ENCODE data around the gene TOMM70.
"Not testable (repeated sequence)": the region's sequence is repeated elsewhere in the genome, so short reads cannot be mapped to it uniquely, and the experiment has no call there.

Gene TOMM70

DNA sequence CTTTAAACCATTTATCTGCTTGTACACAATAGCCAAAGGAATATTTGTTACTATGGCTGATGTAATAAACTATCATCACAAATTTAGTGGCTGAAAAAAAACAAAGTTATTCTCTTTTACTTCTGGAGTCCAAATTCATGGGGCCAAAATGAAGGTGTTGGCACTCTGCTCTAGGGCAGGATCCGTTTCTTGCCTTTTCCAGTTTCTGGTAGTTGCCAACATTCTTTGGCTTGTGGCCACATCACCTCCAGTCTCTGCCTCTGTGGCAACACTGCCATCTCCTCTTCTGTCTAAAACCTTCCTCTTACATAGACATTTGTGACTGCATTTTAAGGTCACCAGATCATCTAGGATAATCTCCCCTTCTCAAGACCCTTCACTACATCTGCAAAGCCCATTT is 39.0 kb downstream of the TOMM70 start:
- DNase-seq, result no peak

DNA sequence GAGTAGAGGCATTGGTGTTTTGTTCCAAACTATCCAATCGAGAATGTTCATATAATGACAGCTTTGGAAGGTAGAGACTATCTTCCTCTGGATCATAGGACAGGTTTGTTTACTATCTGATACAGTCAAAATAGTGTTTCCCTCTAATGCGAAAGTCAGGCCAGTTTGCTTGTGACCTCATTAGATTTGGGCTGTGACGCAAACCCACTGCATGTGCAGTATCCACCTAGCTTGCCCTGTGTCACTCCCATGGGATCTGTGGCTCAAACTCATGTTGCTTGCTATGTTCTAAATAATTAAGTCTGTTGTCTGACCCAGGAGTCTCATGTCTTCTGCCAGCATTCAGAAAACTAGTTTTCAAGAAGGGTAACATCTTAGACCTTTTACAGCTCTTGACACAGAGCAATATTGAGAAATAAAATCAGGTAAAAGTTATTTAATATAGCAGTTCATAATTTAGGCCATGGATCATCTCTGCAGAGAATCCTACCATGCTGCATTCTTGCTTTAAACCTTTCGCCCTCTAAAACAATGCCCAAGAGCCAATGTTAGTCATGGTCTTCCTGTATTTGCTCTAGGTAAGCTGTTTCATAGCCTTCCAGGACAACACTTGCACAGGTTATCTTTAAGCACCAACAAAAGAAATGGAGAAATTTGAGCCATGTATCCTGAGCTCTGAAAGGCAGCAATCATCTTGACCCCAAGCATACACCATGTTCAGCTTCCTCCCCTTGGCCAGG is 40.0 kb downstream of the TOMM70 start:
- DNase-seq, result no peak

DNA sequence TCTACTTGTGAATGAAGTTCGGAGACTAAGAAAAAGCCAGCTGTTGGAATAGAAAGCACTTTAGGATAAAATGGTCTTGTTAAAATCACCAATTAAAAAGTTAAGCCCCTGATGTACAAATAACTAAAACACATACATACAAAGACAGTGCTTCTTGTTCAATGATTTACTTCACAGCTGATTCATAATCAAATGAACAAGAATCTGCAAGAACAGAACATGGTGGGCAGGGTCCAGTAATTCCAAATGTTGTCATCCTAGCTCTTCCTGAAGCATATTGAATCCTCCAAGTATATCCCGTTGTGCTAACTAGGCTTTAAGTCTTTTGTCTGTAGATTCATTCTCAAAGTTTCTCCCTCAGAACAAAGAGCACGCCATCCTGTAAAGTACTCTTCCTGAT is 41.9 kb downstream of the TOMM70 start:
- no peak for DNase-seq

DNA sequence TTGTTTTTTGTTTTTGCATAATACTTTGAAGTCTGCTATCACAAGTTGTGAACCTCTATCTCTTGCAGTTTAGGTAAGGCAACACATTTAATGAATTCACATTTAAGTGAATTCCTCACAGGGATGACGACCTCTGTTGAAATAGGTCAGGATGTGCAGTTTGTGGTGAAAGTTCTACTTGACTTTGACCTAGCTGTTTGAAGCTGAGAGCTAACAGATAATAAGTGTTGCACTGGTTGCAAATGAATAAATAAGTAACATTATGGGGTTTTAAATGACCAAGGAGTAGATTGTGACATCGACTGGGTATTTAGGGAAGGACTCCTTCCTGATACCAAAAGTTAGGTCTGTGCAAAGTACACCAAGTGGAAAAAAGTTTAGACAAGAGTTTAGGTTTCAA is 42.5 kb downstream of the TOMM70 start:
- DNase-seq, result no peak

DNA sequence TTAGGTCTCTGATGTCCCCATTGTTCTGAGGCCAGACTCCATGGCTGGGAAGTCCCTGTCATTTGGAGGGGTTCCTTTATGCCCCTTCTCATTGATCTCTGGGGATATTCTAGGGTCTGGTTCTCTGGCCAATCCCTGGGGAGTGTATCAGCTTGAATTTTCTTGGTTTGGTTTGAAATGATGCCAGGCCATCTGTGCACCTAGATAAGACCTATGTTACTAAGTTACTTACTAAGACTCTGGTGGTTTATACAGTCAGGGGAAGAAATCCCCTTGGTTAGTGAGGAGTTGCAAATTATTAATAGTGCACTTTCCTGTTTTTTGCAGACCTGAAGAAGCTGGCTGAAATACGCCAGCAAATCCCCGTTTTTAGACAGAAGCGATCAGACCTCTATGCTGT is 46.0 kb downstream of the TOMM70 start:
- DNase-seq, result no peak

DNA sequence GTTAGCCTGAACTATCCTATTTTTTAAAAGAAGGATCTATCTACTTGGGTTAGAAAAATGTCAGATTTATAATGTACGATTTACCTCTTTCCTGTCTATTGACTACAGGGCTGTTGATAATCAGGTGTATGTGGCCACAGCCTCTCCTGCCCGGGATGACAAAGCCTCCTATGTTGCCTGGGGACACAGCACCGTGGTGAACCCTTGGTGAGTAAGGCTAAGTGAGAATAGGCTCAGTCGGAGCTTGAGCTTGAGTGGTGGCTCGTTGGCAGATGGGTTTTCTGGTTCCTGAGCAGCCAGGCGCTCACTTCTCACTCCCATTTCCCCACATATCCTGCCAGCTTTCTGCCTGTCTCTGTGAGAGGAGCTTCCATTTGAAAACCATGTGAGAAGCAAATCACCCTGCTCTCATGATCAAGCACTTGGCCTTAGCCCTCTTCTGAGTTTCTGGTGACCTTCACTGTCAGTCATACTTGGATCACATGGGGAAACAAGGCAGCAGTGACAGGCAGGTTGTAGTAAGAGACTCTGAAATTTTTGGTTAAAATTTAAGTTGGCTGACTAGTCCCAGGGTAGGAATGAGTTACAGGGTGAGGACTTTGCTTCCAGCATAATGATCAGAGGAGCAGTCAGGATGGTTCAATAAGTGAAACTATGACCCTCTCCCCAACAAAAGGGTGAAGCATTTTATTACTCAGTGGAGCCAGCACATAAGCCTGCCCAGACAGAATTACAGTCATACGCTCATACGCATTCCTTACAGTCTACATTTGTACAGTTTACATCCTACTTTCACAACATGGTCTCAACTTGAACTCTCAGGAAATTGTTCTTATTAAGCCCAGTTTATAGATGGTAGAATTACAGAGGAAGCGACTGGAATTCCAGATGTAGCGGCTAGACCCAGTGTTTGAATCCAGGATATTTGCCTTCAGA is 48.3 kb downstream of the TOMM70 start:
- no peak for DNase-seq

DNA sequence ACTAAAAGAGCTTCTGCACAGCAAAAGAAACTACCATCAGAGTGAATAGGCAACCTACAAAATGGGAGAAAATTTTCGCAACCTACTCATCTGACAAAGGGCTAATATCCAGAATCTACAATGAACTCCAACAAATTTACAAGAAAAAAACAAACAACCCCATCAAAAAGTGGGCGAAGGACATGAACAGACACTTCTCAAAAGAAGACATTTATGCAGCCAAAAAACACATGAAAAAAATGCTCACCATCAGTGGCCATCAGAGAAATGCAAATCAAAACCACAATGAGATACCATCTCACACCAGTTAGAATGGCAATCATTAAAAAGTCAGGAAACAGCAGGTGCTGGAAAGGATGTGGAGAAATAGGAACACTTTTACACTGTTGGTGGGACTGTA is 49.1 kb downstream of the TOMM70 start:
- DNase-seq, result not testable (repeated sequence)

DNA sequence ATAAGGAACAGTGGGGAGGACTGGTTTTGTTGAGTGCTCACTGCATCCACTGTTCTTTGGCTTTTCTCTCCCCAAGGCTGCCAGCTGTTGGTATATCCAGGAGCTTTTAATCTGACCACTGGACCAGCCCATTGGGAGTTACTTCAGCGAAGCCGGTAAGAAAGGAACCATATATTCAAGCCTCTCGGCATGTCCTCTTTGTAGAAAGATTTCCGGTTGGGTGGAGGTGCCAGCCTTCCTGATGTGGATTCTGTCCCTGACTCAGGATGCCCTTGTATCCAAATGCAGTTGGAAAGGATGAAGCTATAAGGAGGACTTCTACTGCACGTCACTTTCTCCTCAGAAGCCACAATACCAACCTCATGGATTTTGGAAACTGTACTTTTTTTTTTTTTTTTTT is 52.2 kb downstream of the TOMM70 start:
- no peak for DNase-seq

DNA sequence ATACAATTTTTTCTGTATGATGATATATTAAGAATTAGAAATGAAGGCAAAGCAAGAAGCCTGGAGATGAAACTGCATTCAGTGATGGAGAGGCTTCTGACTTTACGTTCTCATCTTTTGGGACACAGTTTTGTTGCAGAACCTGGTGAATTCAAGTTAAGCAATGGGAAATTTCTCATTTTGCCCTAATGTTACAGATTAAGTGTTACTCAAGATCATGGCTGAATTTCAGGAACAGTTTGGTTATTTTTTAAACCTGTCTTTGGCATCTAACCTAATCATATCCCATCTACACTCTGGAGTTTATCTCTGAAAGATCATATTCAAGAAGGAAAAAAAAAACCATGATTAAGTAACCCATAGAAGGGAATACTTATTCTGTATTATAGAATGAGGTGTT is 60.4 kb downstream of the TOMM70 start:
- no peak for DNase-seq

DNA sequence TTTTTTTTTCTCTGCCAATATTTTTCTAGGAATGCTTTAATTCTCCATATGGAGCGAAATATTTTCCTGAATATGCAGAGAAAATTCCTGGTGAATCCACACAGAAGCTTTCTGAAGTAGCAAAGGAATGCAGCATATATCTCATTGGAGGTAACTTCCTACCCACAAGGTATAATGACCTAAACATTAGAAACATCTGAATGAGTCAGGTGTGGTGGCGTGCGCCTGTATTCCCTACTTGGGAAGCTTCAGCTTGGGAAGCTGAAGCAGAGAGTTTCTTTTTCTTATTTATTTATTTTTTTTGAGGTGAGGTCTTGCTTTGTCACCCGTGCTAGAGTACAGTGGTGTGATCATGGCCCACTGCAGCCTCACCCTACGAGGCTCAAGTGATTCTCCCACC is 61.1 kb downstream of the TOMM70 start:
- no peak for DNase-seq

DNA sequence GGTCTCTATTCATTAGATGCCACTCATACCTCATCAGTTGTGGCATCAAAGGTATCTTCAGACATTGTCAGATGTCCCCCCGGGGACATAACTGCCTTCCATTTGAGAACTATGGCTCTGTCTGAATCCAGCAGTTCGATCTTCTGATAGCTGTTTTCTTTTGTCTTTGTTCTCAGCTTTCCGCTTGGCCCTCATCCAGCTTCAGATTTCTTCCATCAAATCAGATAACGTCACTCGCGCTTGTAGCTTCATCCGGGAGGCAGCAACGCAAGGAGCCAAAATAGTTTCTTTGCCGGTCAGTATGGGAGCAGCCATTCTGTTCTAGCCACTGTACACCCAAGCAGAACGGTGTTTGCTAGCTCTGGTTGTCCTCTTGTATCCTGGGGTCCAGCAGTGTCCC is 62.0 kb downstream of the TOMM70 start:
- no peak for DNase-seq

DNA sequence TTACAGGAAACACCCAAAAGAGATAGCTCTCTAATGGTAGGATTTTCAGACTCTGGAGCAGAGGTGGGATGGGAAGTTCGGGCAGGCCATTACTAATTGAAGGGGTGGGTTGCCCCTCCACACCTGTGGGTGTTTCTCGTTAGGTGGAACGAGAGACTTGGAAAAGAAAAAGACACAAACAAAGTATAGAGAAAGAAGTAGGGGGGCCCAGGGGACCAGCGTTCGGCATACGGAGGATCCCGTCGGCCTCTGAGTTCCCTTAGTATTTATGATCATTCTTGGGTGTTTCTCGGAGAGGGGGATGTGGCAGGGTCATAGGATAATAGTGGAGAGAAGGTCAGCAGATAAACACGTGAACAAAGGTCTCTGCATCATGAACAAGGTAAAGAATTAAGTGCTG is 64.7 kb downstream of the TOMM70 start:
- DNase-seq, result not testable (repeated sequence)

DNA sequence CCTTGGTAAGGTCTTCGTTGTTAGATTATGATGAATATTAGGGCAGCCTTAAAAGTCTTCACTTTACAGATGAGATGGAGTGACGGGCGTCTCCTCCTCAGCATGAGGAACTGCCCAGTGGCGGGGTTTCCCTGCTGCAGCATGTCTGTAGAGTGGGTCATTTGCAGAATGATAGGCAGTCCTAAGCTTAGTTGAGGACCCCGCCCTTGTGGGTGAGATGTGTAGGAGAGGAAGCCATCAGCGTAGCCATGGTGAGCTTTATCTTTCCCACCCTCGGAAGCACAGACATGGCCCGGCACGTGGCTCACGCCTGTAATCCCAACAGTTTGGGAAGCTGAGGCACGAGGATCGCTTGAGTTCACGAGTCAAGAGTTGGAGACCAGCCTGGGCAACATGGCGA is 65.5 kb downstream of the TOMM70 start:
- peak; percentile 32 for DNase-seq

DNA sequence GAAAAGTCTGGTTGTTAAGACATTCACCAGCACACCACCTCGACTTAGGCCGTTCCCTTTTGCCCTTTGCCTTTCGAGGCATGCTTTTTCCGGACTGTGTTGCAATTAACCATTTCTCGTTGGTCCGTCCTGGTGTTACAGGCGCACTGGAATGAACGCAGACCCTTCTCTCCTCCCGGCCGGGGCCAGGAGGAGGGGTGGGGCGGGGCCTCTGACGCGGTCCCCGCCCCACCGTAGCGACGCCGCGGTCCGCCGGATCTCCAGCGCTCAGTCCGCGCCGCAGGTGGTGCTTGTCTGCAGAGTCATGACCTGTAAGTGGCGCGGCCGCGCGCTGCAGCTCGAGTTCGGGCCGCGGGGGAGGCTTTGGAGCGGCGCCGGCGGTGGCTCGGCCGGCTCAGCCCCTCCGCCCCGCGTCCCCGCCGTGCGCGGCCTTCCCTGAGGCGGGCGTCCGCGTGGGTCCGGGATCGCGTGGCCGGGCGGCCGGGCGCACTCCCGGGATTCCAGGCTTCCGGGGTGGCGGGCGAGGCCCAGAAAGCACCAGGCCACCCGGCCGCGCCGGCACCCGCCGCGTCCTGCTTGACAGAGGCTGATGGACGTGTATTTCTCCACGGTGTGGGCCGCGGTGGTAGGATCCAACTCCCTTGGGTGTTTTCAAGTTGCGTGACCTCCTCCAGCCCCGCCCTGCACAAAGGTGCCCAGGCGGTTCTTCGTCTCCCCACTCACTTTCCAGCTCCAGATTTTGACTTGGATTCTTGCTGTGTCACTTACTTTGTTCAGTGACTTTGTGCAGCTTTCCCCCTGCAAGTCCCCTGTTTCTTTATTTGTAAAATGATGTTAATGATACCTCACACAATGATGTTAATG is 66.2 kb downstream of the TOMM70 start, which contains the start of gene NIT2:
Gene NIT2 (plus strand): TSS at position 270 of the 864 bp plus-strand sequence. CDS start 35 bp downstream, at position 305.
- DNase-seq, result peak; percentile 91

DNA sequence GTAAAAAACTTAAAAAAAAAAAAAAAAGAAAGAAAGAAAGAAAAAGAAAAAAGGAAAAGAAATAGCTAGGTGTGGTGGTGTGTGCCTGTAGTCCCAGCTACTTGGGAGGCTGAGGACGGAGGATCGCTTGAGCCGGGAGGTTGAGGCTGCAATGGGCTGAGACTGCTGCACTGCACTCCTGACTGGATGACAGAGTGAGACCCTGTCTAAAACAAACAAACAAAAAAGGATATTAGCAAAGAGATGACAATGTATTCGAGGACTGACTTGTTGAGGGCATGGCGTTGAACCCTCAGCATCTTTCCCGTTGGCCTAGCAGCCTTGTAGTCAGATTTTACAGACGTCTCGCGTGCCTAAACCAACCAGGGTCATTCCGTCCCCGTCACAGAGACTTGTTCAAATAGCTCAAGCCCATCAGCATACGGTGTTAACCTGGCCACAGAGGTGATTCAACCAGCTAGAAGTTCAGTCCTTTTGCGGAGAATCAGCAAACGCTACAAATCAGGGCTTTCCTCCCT is 66.9 kb downstream of the TOMM70 start:
- DNase-seq, result no peak

DNA sequence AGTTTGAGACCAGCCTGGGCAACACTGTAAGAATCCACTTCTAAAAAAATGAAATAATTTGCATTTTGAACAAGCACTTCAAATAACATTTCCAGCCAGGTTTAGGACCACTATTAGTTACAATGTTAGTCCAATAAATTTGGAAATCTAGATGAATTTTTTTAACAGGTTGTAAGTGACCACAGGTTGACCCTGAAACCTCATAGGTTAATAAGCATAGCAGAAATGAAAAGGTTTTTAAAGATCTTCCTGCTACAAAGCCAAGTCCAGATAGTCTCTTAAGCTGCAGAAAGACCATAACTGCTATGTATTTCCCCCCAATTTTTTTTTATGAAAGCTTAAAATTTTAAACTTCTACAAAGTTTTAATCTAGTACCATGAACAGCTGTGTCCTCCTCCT is 67.8 kb downstream of the TOMM70 start:
- DNase-seq, result no peak

DNA sequence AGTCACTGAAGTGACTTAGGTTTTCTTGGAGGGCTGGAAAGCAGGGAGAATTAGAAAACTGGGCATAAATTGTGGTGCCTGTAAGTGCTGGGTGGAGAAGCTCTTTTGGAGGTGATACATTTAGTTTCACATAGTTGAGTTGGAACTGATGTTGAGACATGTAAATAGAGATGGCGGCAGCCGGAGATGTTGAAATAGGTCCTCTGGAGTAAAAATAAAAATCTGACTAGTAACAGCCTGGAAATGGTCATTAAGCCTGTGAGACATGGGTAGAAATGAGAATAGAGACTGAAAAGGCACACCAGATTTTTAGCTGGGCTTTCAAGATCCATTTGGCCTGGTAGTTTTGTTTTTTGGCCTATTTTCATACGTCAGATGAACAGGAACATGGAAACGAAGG is 69.2 kb downstream of the TOMM70 start:
- no peak for DNase-seq

DNA sequence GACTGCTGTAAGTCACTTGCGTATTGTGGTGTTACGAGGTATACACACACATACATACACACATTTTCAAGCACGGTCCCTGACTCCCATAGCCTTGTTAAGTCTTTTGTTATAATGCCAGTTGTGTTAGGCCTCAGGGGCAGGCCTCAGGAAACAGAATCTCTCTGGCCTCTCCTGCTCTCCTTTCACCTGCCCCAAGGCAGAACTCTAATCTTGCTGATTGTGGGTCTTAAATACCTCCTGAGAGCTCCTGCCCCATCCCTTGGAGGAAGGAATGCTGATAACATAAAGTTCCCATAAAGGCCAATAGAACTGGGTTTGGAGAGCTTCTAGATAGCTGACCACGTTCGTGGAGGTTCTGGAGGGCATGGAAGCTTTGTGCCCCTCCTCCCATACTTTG is 70.2 kb downstream of the TOMM70 start:
- no peak for DNase-seq

DNA sequence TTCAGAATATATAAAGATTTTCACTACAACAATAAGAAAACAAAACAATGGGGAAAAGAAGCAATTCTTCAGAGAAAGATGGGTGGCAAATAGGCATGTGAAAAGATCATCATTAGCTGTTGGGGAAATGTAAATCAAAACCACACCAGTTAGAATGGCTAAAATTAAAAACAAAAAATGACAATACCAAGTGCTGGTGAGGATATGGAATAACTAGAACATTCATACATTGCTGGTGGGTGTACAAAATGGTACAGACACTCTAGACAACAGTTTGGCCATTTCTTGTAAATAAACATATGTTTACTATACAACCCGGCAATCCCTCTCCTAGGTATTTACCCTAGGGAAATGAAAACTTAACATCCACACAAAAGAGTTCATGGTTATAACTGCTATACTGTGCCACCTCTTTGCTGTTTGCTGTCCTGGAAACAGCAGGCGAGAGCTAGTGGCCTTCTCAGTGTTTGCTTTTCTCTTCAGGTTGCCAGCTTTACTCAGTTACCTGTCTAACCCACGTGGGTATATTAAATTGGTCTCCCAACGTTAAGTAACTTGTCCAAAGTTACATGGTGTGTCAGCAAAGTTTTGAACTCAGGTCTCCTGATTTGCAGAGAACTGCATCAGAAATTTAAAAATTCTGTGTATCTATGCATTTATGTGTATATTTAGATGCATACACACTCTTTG is 70.9 kb downstream of the TOMM70 start:
- no peak for DNase-seq

DNA sequence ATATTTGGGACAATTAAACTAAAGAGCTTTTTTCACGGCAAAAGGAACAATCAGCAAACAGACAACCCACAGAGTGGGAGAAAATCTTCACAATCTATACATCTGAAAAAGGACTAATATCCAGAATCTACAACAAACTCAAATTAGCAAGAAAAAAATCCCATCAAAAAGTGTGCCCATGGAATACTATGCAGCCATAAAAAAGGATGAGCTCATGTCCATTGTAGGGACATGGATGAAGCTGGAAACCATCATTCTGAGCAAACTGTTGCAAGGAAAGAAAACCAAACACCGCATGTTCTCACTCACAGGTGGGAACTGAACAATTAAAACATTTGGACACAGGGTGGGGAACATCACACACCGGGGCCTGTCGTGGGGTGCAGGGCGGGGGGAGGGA is 73.5 kb downstream of the TOMM70 start:
- DNase-seq, result not testable (repeated sequence)

DNA sequence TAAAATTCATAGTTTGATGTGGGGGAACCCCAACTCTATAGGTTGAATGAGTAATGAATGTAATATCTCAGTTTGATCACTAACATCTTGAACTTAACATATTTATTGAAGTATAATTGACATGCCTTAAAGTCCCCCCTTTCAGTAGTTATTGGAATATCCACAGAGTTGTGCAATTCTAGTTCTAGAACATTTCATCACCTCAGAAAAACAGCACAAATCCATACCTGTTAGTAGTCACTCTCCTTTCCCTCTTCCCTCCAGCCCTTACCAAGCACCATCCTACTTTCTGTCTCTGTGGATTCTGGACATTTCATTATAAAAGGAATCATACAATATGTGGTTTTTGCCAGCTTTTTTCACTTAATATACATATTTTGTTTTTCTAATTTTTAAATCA is 75.1 kb downstream of the TOMM70 start:
- no peak for DNase-seq

DNA sequence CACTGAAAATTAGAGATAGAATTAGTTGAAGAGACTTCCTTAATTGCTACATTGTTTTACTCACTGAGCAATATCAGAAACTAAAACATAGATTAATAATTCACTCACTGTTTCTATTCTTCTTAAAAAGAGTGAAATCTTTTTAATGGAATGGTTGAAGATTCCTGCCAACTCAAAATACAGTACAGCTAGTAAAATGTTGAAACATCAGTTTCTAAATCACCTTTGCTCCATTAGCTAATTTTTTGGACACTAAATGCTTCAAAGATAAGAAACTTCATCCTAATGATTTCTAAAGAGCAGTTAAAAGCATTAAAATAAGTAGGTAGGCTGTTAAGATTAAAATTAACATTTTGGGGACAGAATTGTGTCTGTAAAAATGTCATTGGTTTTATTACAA is 76.8 kb downstream of the TOMM70 start:
- DNase-seq, result no peak
